NB4 (cell line): ENCODE data around the gene PELI2.

Source experiments
- POLR2A ChIP-seq: IDR thresholded peaks from 2 replicates; pipeline ENCODE4 v1.6.1; 2011; ENCODE audit warnings: mild to moderate bottlenecking; ENCODE audit not compliant: insufficient read length; ENCODE audit errors: extremely low read depth
- TF ChIP-seq, protein P1 (sequence below): IDR thresholded peaks from one replicate; pipeline ENCODE4 v1.5.1; 2012; ENCODE audit warnings: low read depth, low read length

GRCh38 chr14:56338674-56339073 lies 220.5 kb downstream of the PELI2 start:
- TF ChIP-seq POLR2A, result no peak
- TF ChIP-seq, protein P1, sequence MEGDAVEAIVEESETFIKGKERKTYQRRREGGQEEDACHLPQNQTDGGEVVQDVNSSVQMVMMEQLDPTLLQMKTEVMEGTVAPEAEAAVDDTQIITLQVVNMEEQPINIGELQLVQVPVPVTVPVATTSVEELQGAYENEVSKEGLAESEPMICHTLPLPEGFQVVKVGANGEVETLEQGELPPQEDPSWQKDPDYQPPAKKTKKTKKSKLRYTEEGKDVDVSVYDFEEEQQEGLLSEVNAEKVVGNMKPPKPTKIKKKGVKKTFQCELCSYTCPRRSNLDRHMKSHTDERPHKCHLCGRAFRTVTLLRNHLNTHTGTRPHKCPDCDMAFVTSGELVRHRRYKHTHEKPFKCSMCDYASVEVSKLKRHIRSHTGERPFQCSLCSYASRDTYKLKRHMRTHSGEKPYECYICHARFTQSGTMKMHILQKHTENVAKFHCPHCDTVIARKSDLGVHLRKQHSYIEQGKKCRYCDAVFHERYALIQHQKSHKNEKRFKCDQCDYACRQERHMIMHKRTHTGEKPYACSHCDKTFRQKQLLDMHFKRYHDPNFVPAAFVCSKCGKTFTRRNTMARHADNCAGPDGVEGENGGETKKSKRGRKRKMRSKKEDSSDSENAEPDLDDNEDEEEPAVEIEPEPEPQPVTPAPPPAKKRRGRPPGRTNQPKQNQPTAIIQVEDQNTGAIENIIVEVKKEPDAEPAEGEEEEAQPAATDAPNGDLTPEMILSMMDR, result no peak
